Astrocyte of the cerebellum (primary cell): ENCODE data around the gene DIAPH1.

Experiments
- DNase-seq: peaks from one replicate; pipeline ENCODE4 v3.0.0-alpha.2; 2011; ENCODE audit warnings: low read depth
- H3K4me3 ChIP-seq: 2 replicates; pipeline ENCODE4 v1.5.1; 2011; ENCODE audit warnings: mild to moderate bottlenecking, low read depth, low read length, moderate library complexity
- in situ Hi-C: cut with HindIII; loops from 2 replicates; pipeline ENCODE4 v1.10.0; 2017; ENCODE audit warnings: low sequenced_read_pairs
- TF ChIP-seq, protein P1 (sequence below): IDR thresholded peaks from 2 replicates; pipeline ENCODE4 v1.5.1; 2012; ENCODE audit warnings: low read length, low read depth, moderate library complexity, mild to moderate bottlenecking; ENCODE audit errors: missing control alignments

The DIAPH1 gene

GRCh38 chr5:141650851-141651727 is 32.3 kb upstream of the DIAPH1 start, which contains the start of gene FCHSD1:
FCHSD1 (minus strand) TSS chr5:141651418; CDS start chr5:141651368, 50 bp downstream.
- TF ChIP-seq, protein P1, sequence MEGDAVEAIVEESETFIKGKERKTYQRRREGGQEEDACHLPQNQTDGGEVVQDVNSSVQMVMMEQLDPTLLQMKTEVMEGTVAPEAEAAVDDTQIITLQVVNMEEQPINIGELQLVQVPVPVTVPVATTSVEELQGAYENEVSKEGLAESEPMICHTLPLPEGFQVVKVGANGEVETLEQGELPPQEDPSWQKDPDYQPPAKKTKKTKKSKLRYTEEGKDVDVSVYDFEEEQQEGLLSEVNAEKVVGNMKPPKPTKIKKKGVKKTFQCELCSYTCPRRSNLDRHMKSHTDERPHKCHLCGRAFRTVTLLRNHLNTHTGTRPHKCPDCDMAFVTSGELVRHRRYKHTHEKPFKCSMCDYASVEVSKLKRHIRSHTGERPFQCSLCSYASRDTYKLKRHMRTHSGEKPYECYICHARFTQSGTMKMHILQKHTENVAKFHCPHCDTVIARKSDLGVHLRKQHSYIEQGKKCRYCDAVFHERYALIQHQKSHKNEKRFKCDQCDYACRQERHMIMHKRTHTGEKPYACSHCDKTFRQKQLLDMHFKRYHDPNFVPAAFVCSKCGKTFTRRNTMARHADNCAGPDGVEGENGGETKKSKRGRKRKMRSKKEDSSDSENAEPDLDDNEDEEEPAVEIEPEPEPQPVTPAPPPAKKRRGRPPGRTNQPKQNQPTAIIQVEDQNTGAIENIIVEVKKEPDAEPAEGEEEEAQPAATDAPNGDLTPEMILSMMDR = no peak
- in situ Hi-C loops = no loop called here

DNA sequence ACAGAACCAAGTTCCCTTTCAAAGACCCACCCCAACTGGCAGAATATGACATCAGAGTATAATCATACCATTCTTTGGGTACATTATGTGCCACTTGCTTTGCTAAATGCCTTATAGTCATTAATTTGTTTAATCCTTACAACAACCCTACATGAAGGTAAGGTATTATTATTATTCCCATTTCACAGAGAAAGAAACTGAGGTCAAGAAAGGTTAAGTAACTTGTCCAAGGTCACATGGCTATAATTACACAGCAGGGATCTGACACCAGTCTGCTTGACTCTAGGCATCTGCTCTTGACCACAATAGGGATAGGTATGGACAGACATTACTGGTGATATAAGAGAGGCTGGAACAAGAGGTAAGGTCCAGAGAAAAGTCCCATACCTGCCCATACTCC is 31.2 kb upstream of the DIAPH1 start:
- in situ Hi-C loops = no loop called here
- DNase-seq = no peak
- TF ChIP-seq, protein P1 = no peak
- H3K4me3 ChIP-seq = no peak overlapping the region

More at GRCh38 chr5:141650851-141651727, 32.3 kb upstream of the DIAPH1 start, which contains the start of gene FCHSD1:
- DNase-seq = peak; percentile 31
- peak within 1 kb of the TSS; percentile 80 for H3K4me3 ChIP-seq

DNA sequence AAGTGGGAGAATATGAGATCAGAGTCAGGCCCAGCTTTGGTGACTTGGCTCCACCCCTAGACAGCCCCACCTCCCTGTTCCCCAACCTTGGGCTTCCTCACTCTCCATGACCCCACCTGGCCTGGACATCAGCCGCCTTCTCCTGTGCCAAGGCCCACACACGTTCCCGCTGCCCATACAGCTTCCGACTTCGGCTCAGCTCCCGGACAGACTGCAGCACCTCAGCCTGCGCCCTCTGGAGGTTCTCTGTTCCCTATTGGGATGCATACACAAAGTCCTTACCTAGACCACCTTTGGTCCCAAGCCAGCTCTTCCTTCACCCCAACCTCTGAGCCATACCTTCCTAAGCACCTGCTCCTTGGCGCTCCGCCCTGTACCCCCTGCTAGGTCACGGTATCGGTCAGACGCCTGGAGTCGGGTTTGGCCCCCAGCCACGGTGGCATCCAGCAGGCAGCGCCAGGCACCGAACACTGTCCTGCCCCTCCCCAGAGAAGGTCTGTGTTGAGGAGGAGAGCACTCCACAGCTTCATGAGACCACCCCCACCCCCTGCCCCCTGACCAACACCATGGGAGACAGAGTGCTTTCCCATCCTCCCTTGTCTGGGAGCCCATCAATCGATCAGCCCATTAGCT is 30.4 kb upstream of the DIAPH1 start:
- TF ChIP-seq, protein P1 = no peak
- DNase-seq = no peak
- H3K4me3 ChIP-seq = no peak overlapping the region
- in situ Hi-C loops = no loop called here

GRCh38 chr5:141647851-141648250 is 29.1 kb upstream of the DIAPH1 start:
- TF ChIP-seq, protein P1 = no peak
- in situ Hi-C loops = no loop called here
- H3K4me3 ChIP-seq = no peak overlapping the region
- DNase-seq = no peak

- TF ChIP-seq, protein P1 = no peak
- no peak overlapping the region for H3K4me3 ChIP-seq
- DNase-seq = no peak
- in situ Hi-C loops = no loop called here
These were observed 28.4 kb upstream of the DIAPH1 start for GRCh38 chr5:141647242-141647641.

DNA sequence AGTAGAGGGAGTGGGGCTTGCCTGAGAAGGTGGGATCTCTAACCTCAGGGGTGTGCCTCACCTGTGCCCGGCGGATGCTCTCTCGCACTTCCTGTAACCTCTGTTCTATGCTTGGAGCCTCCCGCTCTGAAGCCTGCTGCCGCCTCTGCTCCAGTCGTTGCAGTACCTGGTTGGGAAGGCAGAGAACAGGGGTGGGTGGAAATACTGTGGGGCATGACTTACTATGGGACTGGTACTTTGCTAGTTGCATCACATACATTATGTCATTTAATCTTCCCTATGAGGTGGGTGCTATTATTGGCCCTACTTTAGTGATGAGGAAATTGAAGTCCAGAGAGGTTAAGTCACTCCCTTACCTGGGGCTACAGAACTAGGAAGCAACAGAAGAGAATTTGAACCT is 27.2 kb upstream of the DIAPH1 start:
- no peak for DNase-seq
- H3K4me3 ChIP-seq = no peak overlapping the region
- in situ Hi-C loops = no loop called here
- TF ChIP-seq, protein P1 = no peak
